IMR-90 (cell line): ENCODE measurements around the gene PRKCSH. TPM values are rescaled to one million over a fixed set of nuclear protein-coding genes. Genes with fewer than 3 reads are reported as not detected.

ENCODE experiments used
- ATAC-seq: fragments of 200-7000 bp; cut with Tn5 transposase; 2 replicates; pipeline ENCODE4 v1.9.1; 2020; ENCODE audit warnings: low read depth, mild to moderate bottlenecking, moderate library complexity
- BruUV-seq: library from RNA; stranded (reverse); fragments of 400-500 nt; replicated peaks from 2 replicates; lab custom pipeline; 2021; lab: Mats Ljungman, UMichigan
- CTCF ChIA-PET: fragments of 300-600 bp; formaldehyde crosslinking; extraction: SDS; loops from one replicate; lab custom pipeline; 2021; ENCODE audit warnings: antibody characterized with exemption; lab: Yijun Ruan, JAX
- POLR2A ChIA-PET: fragments of 300-600 bp; sonication (Branson Sonifier 250); formaldehyde crosslinking; loops from one replicate; lab custom pipeline; 2022; ENCODE audit warnings: antibody characterized with exemption; ENCODE audit not compliant: unreplicated experiment; lab: Charles Lee
- DNase-seq: peaks from one replicate; pipeline ENCODE4 v3.0.0; 2013
- H2AFZ ChIP-seq: replicated peaks from 2 replicates; pipeline ENCODE3; 2013; ENCODE audit warnings: low read length, mild to moderate bottlenecking; ENCODE audit not compliant: poor library complexity
- H2AK5ac ChIP-seq: 2 replicates; pipeline ENCODE4 v1.6.1; 2013; ENCODE audit warnings: low read depth, low read length, inconsistent platforms
- H2AK9ac ChIP-seq: replicated peaks from 2 replicates; pipeline ENCODE3; 2013; ENCODE audit warnings: mild to moderate bottlenecking, low read depth, low read length, moderate library complexity; ENCODE audit not compliant: poor library complexity
- H2BK120ac ChIP-seq: 2 replicates; pipeline ENCODE4 v1.6.1; 2013; ENCODE audit warnings: low read depth, low read length, inconsistent platforms
- H2BK15ac ChIP-seq: 3 replicates; pipeline ENCODE4 v1.6.1; 2013; ENCODE audit warnings: low read depth, low read length, inconsistent platforms
- H2BK20ac ChIP-seq: 2 replicates; pipeline ENCODE4 v1.6.1; 2013; ENCODE audit warnings: low read depth, mild to moderate bottlenecking, inconsistent platforms, low read length, moderate library complexity
- H2BK5ac ChIP-seq: 2 replicates; pipeline ENCODE4 v1.6.1; 2013; ENCODE audit warnings: mild to moderate bottlenecking, low read depth, low read length, inconsistent platforms; ENCODE audit not compliant: poor library complexity, severe bottlenecking
- H3K14ac ChIP-seq: replicated peaks from 2 replicates; pipeline ENCODE4 v1.6.1; 2013; ENCODE audit warnings: low read depth, low read length, inconsistent platforms
- H3K18ac ChIP-seq: 2 replicates; pipeline ENCODE4 v1.6.1; 2013; ENCODE audit warnings: low read depth, low read length, control low read depth
- H3K23ac ChIP-seq: 2 replicates; pipeline ENCODE4 v1.6.1; 2013; ENCODE audit warnings: low read depth, low read length, inconsistent platforms
- H3K27ac ChIP-seq: 2 replicates; pipeline ENCODE4 v1.5.1; 2013; ENCODE audit warnings: mild to moderate bottlenecking, control low read depth, low read length; ENCODE audit not compliant: insufficient read depth
- H3K27me3 ChIP-seq: 2 replicates; pipeline ENCODE4 v1.6.1; 2013; ENCODE audit warnings: low read length; ENCODE audit not compliant: control insufficient read depth, insufficient read depth
- H3K36me3 ChIP-seq: 2 replicates; pipeline ENCODE4 v1.6.1; 2013; ENCODE audit warnings: low read length, mixed read lengths; ENCODE audit not compliant: control insufficient read depth, insufficient read depth
- H3K4ac ChIP-seq: 2 replicates; pipeline ENCODE4 v1.6.1; 2013; ENCODE audit warnings: low read depth, low read length, inconsistent platforms
- H3K4me1 ChIP-seq: 2 replicates; pipeline ENCODE4 v1.6.1; 2013; ENCODE audit warnings: low read length, mixed read lengths; ENCODE audit not compliant: control insufficient read depth, insufficient read depth
- H3K4me2 ChIP-seq: 2 replicates; pipeline ENCODE4 v1.6.1; 2013; ENCODE audit warnings: low read depth, mild to moderate bottlenecking, control low read depth, low read length, moderate library complexity
- H3K4me3 ChIP-seq: 2 replicates; pipeline ENCODE4 v1.5.1; 2013; ENCODE audit warnings: low read depth, mild to moderate bottlenecking, control low read depth, low read length, moderate library complexity; ENCODE audit not compliant: insufficient read depth
- H3K56ac ChIP-seq: 2 replicates; pipeline ENCODE4 v1.6.1; 2013; ENCODE audit warnings: low read length, inconsistent platforms; ENCODE audit not compliant: insufficient read depth; ENCODE audit errors: extremely low read depth
- H3K79me1 ChIP-seq, 2 experiments: 2 replicates each; pipeline ENCODE4 v1.6.1; 2013; ENCODE audit warnings: low read length in 2 of 2, inconsistent platforms in 1 of 2, low read depth in 1 of 2
- H3K9ac ChIP-seq: 2 replicates; pipeline ENCODE4 v1.6.1; 2013; ENCODE audit warnings: low read depth, low read length, control low read depth
- H3K9me1 ChIP-seq: 2 replicates; pipeline ENCODE4 v1.6.1; 2013; ENCODE audit warnings: low read length, inconsistent platforms; ENCODE audit not compliant: insufficient read depth
- H3K9me3 ChIP-seq: 2 replicates; pipeline ENCODE4 v1.6.1; 2013; ENCODE audit warnings: low read length; ENCODE audit not compliant: control insufficient read depth, insufficient read depth
- H4K20me1 ChIP-seq: 2 replicates; pipeline ENCODE4 v1.6.1; 2013; ENCODE audit warnings: low read length, inconsistent platforms; ENCODE audit not compliant: insufficient read depth
- H4K5ac ChIP-seq: 2 replicates; pipeline ENCODE4 v1.6.1; 2013; ENCODE audit warnings: mild to moderate bottlenecking, low read depth, low read length, control low read depth
- H4K8ac ChIP-seq, 2 experiments: 2 replicates each; pipeline ENCODE4 v1.6.1; 2013; ENCODE audit warnings: low read depth in 2 of 2, low read length in 2 of 2, control low read depth in 1 of 2, inconsistent platforms in 1 of 2
- H4K91ac ChIP-seq: 2 replicates; pipeline ENCODE4 v1.6.1; 2013; ENCODE audit warnings: low read depth, low read length, inconsistent platforms; ENCODE audit not compliant: insufficient read depth
- BHLHE40 ChIP-seq: fragments of 150-350 bp; IDR thresholded peaks from 2 replicates; pipeline ENCODE4 v1.6.1; 2016; ENCODE audit warnings: mild to moderate bottlenecking, low read depth, low read length
- CEBPB ChIP-seq: IDR thresholded peaks from 2 replicates; pipeline ENCODE4 v1.6.1; 2012; ENCODE audit warnings: low read depth, low read length, improper control_type of control experiment
- CHD1 ChIP-seq: IDR thresholded peaks from 2 replicates; pipeline ENCODE4 v1.6.1; 2012; ENCODE audit warnings: low read depth, low read length, improper control_type of control experiment
- FOS ChIP-seq: fragments of 150-350 bp; IDR thresholded peaks from 2 replicates; pipeline ENCODE4 v1.6.1; 2016; ENCODE audit warnings: low read depth, low read length
- MAFK ChIP-seq: IDR thresholded peaks from 2 replicates; pipeline ENCODE4 v1.6.1; 2012; ENCODE audit warnings: low read depth, low read length, improper control_type of control experiment
- NFE2L2 ChIP-seq: fragments of 150-350 bp; IDR thresholded peaks from 2 replicates; pipeline ENCODE4 v1.6.1; 2016; ENCODE audit warnings: low read depth, mild to moderate bottlenecking, low read length
- POLR2A ChIP-seq: IDR thresholded peaks from 2 replicates; pipeline ENCODE4 v1.6.1; 2012; ENCODE audit warnings: mild to moderate bottlenecking, low read depth, low read length
- RAD21 ChIP-seq: IDR thresholded peaks from 2 replicates; pipeline ENCODE4 v1.6.1; 2012; ENCODE audit warnings: low read length, improper control_type of control experiment
- RCOR1 ChIP-seq: IDR thresholded peaks from 2 replicates; pipeline ENCODE4 v1.6.1; 2012; ENCODE audit warnings: mild to moderate bottlenecking, low read length, improper control_type of control experiment; ENCODE audit not compliant: insufficient replicate concordance
- RFX5 ChIP-seq: IDR thresholded peaks from 2 replicates; pipeline ENCODE4 v1.8.0; 2012; ENCODE audit warnings: low read depth, mild to moderate bottlenecking, low read length, moderate library complexity
- SMC3 ChIP-seq: fragments of 150-350 bp; IDR thresholded peaks from 2 replicates; pipeline ENCODE4 v1.6.1; 2016; ENCODE audit warnings: low read depth, mild to moderate bottlenecking, antibody characterized with exemption, low read length, moderate library complexity
- WGBS, 2 experiments: methylation state at CpG; one replicate each; pipeline versions ENCODE4 v1.1.5 to v1.1.7; 2013; ENCODE audit warnings: missing lambda C conversion rate in 2 of 2; ENCODE audit not compliant: insufficient read length in 1 of 2; ENCODE audit errors: extremely low coverage in 2 of 2; 5-methylcytosine and 5-hydroxymethylcytosine counted together
- dilution Hi-C: fragments of 300-500 bp; cut with HindIII; formaldehyde crosslinking; loops from one replicate; pipeline ENCODE4 v1.14.3; 2018; ENCODE audit warnings: low sequenced_read_pairs; ENCODE audit not compliant: unreplicated experiment
- in situ Hi-C: fragments of 300-500 bp; cut with MboI; formaldehyde crosslinking; loops from 3 replicates; pipeline ENCODE4 v1.14.3; 2019; ENCODE audit warnings: low sequenced_read_pairs, inconsistent platforms, mixed read lengths
- intact Hi-C: fragments of 100-400 bp; cut with micrococcal nuclease; formaldehyde crosslinking; loops from 2 replicates; pipeline ENCODE4 v1.10.0; 2022
- polyA plus RNA-seq, 3 experiments: library from polyadenylated mRNA; depleted of rRNA; stranded (reverse); fragments of >200 nt; gene quantifications; 2 replicates each; pipeline ENCODE4 v1.2.3, GENCODE V29; 2012; ENCODE audit warnings: low replicate concordance in 1 of 3
- total RNA-seq: library from RNA; depleted of rRNA; stranded (reverse); fragments of >200 nt; gene quantifications from 2 replicates; pipeline ENCODE4 v1.2.3, GENCODE V29; 2012
- TF ChIP-seq, protein P1 (sequence below): fragments of 150-350 bp; IDR thresholded peaks from 2 replicates; pipeline ENCODE4 v1.6.1; 2017; ENCODE audit warnings: mild to moderate bottlenecking, antibody characterized with exemption, low read length, low read depth
- TF ChIP-seq, protein P2 (sequence below): conservative IDR thresholded peaks from 2 replicates; pipeline ENCODE4 v1.5.1; 2012; ENCODE audit warnings: mild to moderate bottlenecking, low read depth, low read length, improper control_type of control experiment

Gene PRKCSH
- total and polyA plus RNA-seq, 2 of the 4 experiments (the other 2 are of a cell fraction), result 36.0 to 252 TPM

DNA sequence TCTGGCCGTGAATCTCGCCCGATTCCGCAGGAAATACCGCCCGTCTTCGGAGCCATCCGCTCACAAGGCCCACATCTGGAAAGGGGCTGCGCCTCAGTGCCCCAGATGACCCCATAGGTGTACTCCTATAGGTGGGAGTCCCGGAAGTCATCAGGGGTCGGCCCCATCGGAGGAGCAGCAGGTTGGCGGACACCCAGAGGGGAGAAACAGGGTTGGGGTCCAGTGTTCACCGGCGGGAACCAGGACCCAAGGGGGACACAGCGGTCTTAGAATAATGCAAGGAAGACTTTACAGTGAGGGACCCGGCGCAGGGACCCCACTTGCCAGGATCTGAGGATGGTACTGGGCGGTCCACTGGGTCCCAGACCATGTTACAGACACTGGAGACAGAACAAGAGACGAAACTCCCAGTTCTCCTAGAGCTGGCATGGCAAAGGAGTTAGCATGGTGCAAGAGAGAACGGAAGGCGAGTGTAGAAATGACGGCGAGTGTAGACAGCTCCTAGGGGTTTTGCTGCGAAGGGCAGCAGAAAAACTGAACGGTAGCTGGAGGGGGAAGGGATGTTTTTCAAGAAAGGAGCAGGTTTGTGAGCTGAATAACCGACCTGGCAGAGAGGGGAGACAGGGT lies 12.2 kb upstream of the PRKCSH start:
- 46% methylated on average over 12 of the region's 27 CpGs; no CpG with 5 or more reads in 1 of the 2 experiments for WGBS, 2 experiments

More for the DNA sequence above, 12.2 kb upstream of the PRKCSH start:
- peaks cover 2% of the 10 kb centered on the region; the same call in 1 of the 2 replicates for H3K4me1 ChIP-seq
- no peak overlapping the region for H3K4me2 ChIP-seq
- ChIA-PET CTCF (interaction anchor here (0.8 to 1.2 kb wide), 2 partner anchors 40 to 42 kb away, joined by 3 to 4 read pairs; no protein-coding TSS in a partner anchor), POLR2A (no interaction called here)
- no peak overlapping the region for H2BK20ac ChIP-seq
- H3K4ac ChIP-seq, result no peak overlapping the region
- in situ Hi-C loops (no loop called here), intact Hi-C loops (loop anchor here (5.0 kb wide), 1 partner anchor 41 kb away; the partner anchor contains the start of gene EPOR), dilution Hi-C loops (no loop called here)
- H3K18ac ChIP-seq, result no peak overlapping the region
- no peak overlapping the region for H2BK5ac ChIP-seq
- H4K91ac ChIP-seq, result no peak overlapping the region
- no peak overlapping the region for H2BK120ac ChIP-seq
- H3K14ac ChIP-seq, result no peak overlapping the region
- H3K79me1 ChIP-seq, result no peaks in the 10 kb centered on the region
- H3K9me1 ChIP-seq, result no peaks in the 10 kb centered on the region
- no peak for DNase-seq
- peaks cover 41% of the 10 kb centered on the region for H3K27me3 ChIP-seq
- no TSS peak for BruUV-seq
- no peak overlapping the region for H2AFZ ChIP-seq
- ATAC-seq, result no peak
- H4K20me1 ChIP-seq, result no peaks in the 10 kb centered on the region
- no peak overlapping the region for H3K23ac ChIP-seq
- H4K5ac ChIP-seq, result no peak overlapping the region
- no peak overlapping the region for H3K4me3 ChIP-seq
- no peaks in the 10 kb centered on the region for H3K36me3 ChIP-seq
- TF ChIP-seq RFX5 (no peak), NFE2L2 (no peak), POLR2A (no peak), CHD1 (no peak), RAD21 (no peak), MAFK (no peak), RCOR1 (no peak), BHLHE40 (no peak), FOS (no peak), CEBPB (no peak), SMC3 (no peak)
- TF ChIP-seq, protein P1, sequence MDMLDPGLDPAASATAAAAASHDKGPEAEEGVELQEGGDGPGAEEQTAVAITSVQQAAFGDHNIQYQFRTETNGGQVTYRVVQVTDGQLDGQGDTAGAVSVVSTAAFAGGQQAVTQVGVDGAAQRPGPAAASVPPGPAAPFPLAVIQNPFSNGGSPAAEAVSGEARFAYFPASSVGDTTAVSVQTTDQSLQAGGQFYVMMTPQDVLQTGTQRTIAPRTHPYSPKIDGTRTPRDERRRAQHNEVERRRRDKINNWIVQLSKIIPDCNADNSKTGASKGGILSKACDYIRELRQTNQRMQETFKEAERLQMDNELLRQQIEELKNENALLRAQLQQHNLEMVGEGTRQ, result no peak
- TF ChIP-seq, protein P2, sequence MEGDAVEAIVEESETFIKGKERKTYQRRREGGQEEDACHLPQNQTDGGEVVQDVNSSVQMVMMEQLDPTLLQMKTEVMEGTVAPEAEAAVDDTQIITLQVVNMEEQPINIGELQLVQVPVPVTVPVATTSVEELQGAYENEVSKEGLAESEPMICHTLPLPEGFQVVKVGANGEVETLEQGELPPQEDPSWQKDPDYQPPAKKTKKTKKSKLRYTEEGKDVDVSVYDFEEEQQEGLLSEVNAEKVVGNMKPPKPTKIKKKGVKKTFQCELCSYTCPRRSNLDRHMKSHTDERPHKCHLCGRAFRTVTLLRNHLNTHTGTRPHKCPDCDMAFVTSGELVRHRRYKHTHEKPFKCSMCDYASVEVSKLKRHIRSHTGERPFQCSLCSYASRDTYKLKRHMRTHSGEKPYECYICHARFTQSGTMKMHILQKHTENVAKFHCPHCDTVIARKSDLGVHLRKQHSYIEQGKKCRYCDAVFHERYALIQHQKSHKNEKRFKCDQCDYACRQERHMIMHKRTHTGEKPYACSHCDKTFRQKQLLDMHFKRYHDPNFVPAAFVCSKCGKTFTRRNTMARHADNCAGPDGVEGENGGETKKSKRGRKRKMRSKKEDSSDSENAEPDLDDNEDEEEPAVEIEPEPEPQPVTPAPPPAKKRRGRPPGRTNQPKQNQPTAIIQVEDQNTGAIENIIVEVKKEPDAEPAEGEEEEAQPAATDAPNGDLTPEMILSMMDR, result no peak
- no peak overlapping the region for H2AK5ac ChIP-seq
- H2AK9ac ChIP-seq, result no peak overlapping the region
- H3K9ac ChIP-seq, result no peak overlapping the region
- no peak overlapping the region for H3K56ac ChIP-seq
- no peak overlapping the region for H2BK15ac ChIP-seq
- no peak overlapping the region for H3K27ac ChIP-seq
- no peak overlapping the region for H4K8ac ChIP-seq
- no peaks in the 10 kb centered on the region for H3K9me3 ChIP-seq
